Parathyroid adenoma (tissue), 2 donors: Measurements from ENCODE around the gene EIPR1.

ENCODE experiments used
- H2AFZ ChIP-seq: fragments of 300-600 bp; sonication (generic); one replicate; pipeline ENCODE4 v1.7.0; 2017; ENCODE audit warnings: antibody characterized with exemption, mild to moderate bottlenecking
- H3K27ac ChIP-seq: fragments of 300-600 bp; sonication (generic); one replicate; pipeline ENCODE4 v1.7.0; 2017
- H3K27me3 ChIP-seq: fragments of 300-600 bp; sonication (generic); one replicate; pipeline ENCODE4 v1.7.0; 2017; ENCODE audit warnings: low read length; ENCODE audit not compliant: control insufficient read depth, insufficient read depth
- H3K36me3 ChIP-seq: fragments of 300-600 bp; sonication (generic); one replicate; pipeline ENCODE4 v1.7.0; 2017; ENCODE audit warnings: low read length; ENCODE audit not compliant: control insufficient read depth, insufficient read depth
- H3K4me1 ChIP-seq: fragments of 300-600 bp; sonication (generic); one replicate; pipeline ENCODE4 v1.7.0; 2017; ENCODE audit warnings: control low read depth
- H3K4me2 ChIP-seq: fragments of 300-600 bp; sonication (generic); one replicate; pipeline ENCODE4 v1.7.0; 2017; ENCODE audit warnings: low read length
- H3K4me3 ChIP-seq: fragments of 300-600 bp; sonication (generic); one replicate; pipeline ENCODE4 v1.7.0; 2017; ENCODE audit warnings: low read depth, low read length
- H3K79me2 ChIP-seq: fragments of 300-600 bp; sonication (generic); one replicate; pipeline ENCODE4 v1.7.0; 2017; ENCODE audit warnings: control low read depth
- H3K9ac ChIP-seq: fragments of 300-600 bp; sonication (generic); one replicate; pipeline ENCODE4 v1.7.0; 2017; ENCODE audit warnings: mild to moderate bottlenecking
- H3K9me3 ChIP-seq: fragments of 300-600 bp; sonication (generic); one replicate; pipeline ENCODE4 v1.7.0; 2017; ENCODE audit warnings: low read length; ENCODE audit not compliant: control insufficient read depth
- TF ChIP-seq, protein P1 (sequence below): fragments of 300-600 bp; sonication (generic); IDR thresholded peaks from one replicate; pipeline ENCODE4 v1.7.0; 2017; ENCODE audit warnings: antibody characterized with exemption, mild to moderate bottlenecking
- donor health status: primary hyperparathyroidism.

Gene EIPR1

DNA sequence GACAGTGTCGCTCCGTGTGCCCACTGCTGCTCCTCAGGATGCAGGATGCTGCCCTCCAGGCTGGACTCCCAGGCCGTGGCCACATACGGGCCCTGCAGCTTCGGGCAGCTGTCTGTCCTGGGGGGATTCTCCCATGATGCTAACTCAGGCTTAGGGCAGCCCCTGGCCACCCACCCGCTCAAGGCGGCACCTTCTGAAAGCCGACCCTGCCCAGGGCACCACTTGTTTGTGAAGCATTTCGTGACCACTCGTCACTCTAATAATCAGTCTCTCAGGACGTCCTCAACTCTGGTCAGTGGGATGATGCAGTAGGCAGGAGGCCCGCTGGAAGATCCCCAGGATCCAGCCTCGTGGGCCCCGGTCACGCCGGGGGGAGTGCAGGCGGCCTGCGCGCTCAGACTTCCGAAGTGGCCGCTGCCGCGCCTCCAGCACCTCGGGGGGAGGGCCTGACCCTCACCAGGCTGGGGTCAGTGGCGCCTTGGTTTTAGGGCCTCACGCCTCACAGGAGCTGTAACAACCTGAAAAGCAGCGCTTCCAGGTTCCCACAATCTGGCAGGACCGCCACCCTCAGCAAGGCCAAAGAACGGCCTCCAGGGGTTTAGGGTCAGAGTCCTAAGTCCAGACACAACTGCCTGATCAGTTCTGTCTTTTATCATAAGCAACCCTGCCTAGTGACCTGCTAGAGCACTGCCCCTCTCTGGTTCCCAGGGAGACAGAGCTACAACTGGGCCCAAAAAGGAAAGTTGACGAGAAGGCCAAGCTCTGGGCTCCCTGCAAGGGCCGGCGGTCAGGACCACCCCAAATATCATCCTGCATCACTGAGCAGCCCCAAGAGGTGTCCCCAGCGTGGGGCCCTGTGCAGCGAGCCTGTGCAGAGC lies 53.0 kb downstream of the EIPR1 start:
- Histone ChIP-seq H3K36me3 (no peaks in the 10 kb centered on the region), H3K79me2 (peaks cover 10% of the 10 kb centered on the region), H3K4me1 (peaks cover 13% of the 10 kb centered on the region), H3K4me3 (no peak overlapping the region), H3K27ac (no peak overlapping the region), H3K27me3 (no peaks in the 10 kb centered on the region), H3K9ac (no peak overlapping the region), H2AFZ (no peak overlapping the region), H3K9me3 (no peaks in the 10 kb centered on the region), H3K4me2 (no peak overlapping the region)
- TF ChIP-seq, protein P1, sequence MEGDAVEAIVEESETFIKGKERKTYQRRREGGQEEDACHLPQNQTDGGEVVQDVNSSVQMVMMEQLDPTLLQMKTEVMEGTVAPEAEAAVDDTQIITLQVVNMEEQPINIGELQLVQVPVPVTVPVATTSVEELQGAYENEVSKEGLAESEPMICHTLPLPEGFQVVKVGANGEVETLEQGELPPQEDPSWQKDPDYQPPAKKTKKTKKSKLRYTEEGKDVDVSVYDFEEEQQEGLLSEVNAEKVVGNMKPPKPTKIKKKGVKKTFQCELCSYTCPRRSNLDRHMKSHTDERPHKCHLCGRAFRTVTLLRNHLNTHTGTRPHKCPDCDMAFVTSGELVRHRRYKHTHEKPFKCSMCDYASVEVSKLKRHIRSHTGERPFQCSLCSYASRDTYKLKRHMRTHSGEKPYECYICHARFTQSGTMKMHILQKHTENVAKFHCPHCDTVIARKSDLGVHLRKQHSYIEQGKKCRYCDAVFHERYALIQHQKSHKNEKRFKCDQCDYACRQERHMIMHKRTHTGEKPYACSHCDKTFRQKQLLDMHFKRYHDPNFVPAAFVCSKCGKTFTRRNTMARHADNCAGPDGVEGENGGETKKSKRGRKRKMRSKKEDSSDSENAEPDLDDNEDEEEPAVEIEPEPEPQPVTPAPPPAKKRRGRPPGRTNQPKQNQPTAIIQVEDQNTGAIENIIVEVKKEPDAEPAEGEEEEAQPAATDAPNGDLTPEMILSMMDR, result no peak

DNA sequence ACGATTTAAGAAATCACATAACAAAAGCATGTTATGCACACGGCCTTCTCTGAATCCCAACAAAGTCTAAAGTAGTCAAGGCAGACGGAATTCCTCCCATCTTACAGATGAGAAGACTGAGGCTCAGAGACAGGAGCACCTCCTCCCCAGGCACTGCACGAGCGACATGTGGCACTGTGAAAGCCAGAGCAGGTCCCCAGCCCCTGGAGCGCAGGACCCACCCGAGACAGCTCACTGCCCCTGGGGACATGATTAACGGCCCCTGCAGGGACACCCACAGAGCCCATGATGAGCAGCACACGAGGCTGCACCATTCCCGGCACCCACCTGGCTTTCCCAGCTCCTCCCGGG lies 53.6 kb downstream of the EIPR1 start:
- Histone ChIP-seq H3K4me1 (peaks cover 13% of the 10 kb centered on the region), H3K27me3 (no peaks in the 10 kb centered on the region), H3K9ac (no peak overlapping the region), H3K9me3 (no peaks in the 10 kb centered on the region), H3K27ac (no peak overlapping the region), H2AFZ (no peak overlapping the region), H3K4me3 (no peak overlapping the region), H3K36me3 (no peaks in the 10 kb centered on the region), H3K4me2 (no peak overlapping the region), H3K79me2 (peaks cover 6% of the 10 kb centered on the region)
- TF ChIP-seq, protein P1, result no peak

DNA sequence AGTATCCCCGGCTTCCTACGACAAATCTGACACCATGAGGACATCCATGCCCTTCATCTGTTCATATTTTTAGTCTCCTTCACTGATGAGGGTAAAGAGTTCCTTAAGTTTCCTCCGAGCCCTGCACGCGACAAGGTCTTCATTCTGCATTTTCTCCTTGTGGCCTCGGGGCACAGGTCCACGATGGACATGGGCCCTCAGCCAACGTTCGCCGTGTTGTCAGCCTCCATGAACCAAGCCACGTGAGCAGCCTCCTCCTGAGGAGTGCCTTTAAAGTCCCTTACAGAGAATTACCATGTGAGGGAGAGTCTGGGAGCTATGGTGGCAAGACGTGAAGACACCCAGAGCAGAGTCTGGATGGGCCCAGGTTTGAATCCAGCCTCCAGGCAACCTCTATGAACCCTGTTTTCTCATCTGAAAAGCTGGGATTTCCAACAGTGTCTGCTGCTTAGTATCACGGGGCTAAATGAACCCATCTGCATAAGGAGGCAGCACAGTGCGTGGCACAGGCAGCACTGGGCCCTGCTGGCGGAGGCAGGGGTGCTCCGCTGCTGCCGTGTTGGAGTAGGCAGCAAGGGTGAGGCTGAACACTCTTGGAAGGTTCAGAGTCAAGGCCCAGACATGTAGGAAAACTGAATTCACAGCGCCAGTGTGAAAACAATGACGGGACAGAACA lies 54.1 kb downstream of the EIPR1 start:
- Histone ChIP-seq H2AFZ (no peak overlapping the region), H3K4me1 (peaks cover 13% of the 10 kb centered on the region), H3K4me3 (no peak overlapping the region), H3K27ac (no peak overlapping the region), H3K79me2 (peaks cover 6% of the 10 kb centered on the region), H3K27me3 (no peaks in the 10 kb centered on the region), H3K9me3 (no peaks in the 10 kb centered on the region), H3K4me2 (no peak overlapping the region), H3K36me3 (no peaks in the 10 kb centered on the region), H3K9ac (no peak overlapping the region)
- TF ChIP-seq, protein P1, result no peak

DNA sequence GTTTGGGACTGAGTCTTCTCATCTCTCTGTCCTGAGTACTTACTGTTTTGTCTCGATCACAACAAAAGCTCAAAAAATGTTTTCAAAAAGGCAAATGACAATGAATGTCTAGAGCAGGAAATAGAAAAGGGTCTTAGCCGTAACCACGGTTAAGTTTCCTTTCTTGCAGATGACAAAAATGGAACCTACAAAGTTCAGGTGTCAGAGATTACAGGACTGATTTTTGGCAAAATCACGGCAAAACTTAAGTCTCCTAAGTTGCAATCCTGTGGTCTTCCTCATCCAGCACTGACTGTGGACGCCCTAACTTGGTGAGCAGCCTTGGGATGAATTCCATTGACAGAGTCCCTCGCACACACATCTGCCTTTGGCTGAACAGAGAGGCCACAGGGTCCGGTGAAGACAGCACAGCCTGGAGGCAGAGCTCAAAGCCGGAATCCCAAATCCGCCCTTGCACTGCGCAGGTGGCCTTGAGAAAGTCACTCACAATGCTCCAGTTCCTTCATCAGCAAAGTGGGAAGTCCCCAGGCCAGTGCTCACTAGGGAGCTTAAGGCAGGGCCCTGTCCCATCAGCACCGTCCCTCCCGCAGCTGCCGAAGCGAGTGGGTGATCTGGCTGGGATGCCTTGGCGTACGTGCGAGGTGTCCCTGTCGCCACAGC lies 55.2 kb downstream of the EIPR1 start:
- Histone ChIP-seq H2AFZ (no peak overlapping the region), H3K4me1 (peaks cover 13% of the 10 kb centered on the region), H3K9me3 (no peaks in the 10 kb centered on the region), H3K36me3 (no peaks in the 10 kb centered on the region), H3K4me2 (no peak overlapping the region), H3K9ac (no peak overlapping the region), H3K27ac (no peak overlapping the region), H3K27me3 (no peaks in the 10 kb centered on the region), H3K79me2 (peaks cover 13% of the 10 kb centered on the region), H3K4me3 (no peak overlapping the region)
- TF ChIP-seq, protein P1, result no peak
